Hepatic stellate cell (primary cell): ENCODE data around the gene MDP1.

Experiments used
- DNase-seq: peaks from one replicate; pipeline ENCODE4 v3.0.0; 2011; ENCODE audit warnings: low spot score

Gene MDP1

DNA sequence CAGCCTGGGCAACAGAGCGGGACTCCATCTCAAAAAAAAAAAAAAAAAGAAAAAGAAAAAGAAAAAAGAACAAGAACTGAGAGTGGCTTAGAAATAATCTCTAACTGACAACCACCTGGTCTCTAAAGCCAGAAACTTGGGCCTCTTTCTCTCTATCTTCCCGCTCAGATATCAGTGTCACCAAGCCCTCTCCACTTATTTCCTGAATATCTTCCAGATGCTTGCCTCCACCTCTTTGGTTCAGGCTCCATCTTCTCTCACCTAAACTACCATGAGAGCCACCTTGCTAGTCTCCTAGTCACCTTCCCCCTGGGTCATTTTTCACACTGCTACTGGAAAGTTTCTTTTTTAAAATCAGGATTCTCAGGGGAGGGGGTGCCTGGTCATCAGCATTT, 18.8 kb downstream of the MDP1 start:
- DNase-seq, result no peak

DNA sequence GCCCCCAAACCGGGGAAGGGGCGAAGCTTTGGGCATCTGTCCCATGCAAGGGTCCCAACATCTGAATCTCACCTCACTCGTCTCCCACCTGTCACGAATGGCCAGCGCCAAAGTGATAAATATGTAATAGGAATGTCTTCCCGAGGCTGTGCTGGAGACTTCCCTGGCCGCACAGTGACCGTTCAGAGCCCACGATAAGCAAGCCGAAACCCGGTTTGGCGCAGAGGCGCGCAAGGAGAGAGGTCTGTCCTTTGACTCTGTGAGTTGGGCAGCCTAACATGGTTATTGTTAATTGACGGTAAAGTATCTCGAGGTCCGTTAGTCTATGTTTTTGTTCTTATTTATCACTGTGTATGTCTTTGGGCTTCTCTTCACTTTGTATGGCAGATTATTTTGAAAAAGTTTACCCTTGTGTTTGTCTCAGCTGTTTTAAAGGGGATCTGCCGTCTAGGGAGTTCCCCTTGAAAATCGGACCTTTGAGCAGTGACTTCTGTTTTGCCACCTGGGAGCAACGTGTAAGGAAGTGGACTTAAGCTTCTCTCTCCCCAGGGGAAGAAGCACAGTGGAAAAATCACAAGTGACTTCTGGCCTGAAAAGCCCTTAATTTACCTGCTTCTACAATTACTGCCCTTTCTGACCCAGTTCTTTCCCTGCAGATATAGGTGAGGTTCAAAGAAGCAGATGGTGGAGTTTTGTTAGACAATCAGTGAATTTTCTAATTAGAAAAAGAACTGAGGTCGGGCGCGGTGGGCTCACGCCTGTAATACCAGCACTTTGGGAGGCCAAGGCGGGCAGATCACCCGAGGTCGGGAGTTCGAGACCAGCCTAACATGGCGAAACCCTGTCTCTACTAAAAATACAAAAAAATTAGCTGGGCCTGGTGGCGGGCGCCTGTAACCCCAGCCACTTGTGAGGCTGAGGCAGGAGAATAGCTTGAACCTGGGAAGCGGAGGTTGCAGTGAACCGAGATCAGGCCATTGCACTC, 19.5 kb downstream of the MDP1 start:
- DNase-seq, result peak; percentile 53

DNA sequence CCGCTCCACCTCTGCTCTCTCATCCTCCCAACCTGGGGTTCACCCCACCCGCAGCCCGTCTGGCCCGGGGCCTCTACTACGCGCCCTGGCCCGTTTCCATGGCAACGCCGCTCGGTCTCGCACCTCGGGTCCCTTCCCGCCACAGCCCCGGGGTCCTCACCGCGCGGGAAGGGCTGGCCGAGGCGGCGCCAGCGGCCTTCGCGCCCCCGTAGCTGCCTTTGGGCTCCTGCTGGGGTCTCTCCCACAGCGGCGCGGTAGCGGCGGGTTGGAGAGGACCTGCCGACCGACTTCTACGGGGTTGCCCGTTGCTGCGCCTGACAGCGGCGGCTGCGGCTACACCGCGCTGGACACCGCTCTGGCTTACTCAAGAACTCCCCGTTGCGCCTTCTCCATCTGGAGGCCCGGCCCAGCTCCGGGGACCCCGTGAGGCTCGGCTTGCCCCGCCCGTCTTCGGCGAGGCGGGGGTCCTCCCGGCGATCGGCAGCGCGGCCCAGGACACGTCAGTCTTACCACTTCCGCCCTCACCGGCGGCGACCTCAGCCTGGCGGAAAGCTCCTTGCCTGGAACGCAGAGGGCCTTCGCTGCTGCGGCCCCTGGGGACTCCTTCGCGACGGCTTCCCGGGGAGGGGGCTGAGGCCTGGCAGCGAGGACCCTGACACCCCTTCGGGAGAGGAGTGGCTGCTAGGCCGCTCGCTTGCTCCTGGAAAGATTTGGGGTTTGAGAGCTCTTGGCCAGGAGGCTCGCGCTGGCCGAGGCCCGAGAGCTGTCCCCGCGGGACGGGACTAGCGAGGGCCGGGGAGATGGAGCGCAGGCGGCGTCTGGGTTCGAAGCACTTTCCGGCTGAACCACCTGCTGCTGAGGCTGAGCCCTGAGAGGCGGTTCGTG, 20.4 kb downstream of the MDP1 start, which contains the start of gene TM9SF1:
Gene TM9SF1, minus strand, starts transcription at position 256 of the 885 bp plus-strand sequence. CDS start 422 bp downstream, outside the sequence.
- DNase-seq, result peak; percentile 95

DNA sequence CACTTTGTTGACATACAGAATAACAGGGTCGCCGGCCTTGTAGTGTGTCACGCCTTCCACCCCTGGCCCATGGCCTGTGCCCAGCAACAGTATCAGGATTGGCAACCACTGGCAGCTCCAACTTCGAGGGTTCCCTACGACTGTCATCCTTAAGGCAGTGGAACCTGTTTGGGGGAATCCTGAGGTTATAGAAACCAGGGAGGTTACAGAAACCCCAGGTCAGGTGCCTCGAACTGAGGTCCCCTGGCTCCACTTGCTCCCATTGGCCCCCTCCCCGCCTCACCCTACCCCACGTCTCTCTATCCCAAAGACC, 21.0 kb downstream of the MDP1 start:
- DNase-seq, result no peak

DNA sequence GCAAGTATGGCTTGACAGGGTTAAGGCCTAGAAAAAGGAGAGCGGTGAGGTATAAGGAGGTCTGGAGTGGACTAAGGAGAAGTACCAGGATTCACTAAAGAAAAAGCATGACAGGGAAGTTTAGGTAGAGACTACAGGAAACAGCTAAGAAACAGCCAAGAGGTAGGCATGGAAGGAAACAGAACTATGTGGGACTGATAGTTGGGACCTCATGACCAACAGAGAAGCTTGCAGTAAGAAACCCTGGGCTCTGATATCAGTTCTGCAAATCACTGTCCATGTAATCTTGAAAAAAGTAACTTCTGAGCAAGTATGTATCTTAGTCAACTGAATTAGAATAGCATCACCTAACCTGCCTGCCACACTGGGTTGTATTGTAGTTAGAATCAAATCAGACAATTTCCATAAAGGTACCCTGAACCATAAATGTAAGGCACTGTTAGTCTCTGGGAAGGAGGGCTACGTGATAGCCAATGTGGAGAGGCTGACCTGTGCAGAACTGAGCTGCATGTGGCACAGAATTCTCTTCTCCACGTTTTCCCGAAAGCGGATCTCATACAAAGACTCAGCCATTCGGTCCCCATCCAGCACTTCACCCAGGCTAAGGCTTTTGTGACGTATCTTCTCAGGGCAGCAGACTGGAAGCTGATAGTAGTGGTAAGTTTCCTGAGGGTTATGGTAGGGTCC, 21.5 kb downstream of the MDP1 start:
- DNase-seq, result no peak

DNA sequence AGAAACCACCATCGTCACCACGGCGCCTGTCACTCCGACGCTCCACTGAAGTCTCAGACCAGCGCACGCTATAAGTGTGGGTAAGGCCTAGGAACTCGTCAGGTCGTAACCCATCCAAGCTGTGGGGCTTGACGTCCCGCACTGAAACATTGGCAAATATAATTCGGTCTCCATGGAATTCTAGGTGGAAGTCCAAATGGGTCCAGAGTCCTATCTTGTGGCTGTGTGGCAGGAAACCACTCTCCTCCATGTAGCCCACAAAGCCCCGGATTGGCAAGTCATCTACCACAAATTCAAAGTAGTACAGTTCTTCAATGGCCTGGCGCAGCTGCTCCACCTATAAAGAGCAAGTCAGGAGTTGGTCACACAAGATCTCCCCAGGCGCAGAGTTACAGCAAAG, 22.9 kb downstream of the MDP1 start:
- no peak for DNase-seq

DNA sequence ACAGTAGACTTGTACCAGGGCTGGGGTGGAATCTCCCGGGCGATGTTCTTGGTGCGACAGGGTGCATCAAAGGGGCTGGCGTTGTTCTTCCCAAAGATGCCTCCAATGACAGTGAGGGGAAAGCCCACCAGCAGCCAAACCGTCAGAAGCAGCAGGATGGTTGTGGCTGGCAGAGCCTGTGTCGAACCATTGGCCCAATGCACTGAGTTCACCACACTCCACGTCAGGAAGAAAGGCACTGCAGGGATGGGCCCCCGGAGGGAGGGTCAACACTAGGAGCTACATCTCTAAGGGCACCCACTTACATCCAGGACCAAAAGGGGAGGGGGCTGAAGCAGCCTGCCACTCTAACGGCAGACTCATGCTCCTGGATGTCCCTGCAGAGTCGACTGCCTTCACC, 25.4 kb downstream of the MDP1 start:
- no peak for DNase-seq

DNA sequence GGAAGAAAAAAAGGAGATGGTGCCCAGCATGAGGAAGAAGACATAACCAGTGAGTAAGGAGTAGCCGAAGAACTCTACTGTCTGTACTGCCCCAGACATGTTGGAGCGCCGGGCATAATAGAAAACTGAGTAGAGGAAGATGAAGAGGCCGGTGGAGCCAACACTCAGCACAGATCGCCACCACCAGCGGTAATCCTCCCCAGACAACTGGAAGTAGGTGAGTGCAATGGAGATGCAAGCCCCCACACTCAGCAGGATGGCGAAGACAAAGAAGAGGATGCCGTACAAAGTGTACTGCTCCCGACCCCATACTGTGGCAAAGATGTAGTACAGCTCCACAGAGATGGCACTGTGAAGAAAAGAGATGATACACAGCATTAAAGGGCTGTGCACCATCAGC, 26.4 kb downstream of the MDP1 start:
- DNase-seq, result no peak

DNA sequence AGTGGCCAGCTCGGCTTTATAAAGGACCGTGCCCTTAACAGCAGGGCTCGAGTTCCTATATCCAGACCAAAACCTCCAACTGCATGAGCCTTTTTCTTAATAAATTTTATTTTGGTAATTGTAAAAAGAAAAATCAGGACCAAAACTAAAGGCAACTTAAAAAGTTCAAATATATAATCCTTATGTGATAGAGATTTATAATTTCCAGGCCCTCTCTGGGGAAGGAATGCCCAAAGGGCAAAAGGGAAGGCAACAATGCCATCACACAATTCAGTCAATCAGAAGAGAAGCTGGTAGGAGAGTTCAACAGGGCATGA, 26.8 kb downstream of the MDP1 start:
- no peak for DNase-seq

DNA sequence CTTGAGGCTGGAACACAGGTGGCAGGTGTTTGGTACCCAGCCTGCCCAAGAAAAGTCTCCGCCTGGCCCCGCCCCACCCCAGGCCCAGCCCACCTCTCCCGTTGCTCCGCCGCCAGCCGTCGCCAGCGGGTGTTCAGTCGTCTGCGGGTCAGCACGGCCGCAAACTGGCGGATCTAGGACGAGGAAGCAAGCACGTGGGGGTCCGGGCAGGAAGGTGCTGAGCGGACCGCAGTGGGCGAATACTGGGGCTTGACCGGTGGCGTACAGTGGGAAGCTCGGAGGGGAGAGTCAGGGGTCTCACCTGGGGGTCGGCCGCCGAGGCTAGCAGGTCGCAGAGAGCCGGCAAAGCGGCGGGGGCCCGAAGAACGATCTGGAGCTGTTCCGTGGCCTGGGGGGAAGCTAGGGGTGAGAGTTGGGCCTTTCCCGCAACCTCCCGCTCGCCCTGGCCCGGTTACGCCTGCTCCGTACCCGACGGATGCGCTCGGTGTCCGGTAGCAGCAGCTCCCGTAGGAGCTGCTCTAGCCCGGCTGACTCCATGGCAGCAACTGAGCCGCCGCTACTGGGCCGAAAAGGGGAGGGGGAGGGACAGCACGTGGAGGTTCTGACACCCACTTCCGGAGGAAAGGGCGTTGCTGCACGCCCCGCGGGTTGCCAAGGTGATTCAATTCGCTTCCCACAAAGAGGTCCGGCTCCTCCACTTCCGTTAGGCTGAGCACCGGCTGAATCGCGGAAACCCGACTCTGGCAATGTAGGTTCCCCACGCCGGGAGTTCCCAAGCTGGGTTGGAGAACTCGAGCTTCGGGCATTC, 27.4 kb downstream of the MDP1 start, which contains the start of gene IPO4:
Gene IPO4, minus strand, starts transcription at position 566 of the 808 bp plus-strand sequence. Its CDS starts 29 bp downstream, at position 537.
- DNase-seq, result peak; percentile 99

DNA sequence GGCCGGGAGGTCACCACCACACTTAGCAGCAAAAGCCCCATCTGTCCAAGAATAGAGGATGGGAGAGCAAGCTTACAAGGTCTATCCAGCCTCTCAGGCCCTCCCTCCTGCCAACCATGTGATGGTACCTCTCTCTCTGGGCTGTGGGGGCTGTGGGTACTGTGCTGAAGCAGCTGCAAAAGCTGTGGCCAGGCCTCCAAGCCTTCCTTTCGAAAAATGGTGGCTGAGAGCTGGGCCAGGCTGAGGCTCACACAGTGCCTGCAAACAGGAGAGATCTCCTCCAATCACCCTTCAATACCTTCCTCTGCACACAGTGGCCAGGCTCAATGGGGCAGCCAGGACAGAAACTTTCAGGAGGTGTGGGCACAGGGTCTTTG, 28.3 kb downstream of the MDP1 start:
- DNase-seq, result no peak

DNA sequence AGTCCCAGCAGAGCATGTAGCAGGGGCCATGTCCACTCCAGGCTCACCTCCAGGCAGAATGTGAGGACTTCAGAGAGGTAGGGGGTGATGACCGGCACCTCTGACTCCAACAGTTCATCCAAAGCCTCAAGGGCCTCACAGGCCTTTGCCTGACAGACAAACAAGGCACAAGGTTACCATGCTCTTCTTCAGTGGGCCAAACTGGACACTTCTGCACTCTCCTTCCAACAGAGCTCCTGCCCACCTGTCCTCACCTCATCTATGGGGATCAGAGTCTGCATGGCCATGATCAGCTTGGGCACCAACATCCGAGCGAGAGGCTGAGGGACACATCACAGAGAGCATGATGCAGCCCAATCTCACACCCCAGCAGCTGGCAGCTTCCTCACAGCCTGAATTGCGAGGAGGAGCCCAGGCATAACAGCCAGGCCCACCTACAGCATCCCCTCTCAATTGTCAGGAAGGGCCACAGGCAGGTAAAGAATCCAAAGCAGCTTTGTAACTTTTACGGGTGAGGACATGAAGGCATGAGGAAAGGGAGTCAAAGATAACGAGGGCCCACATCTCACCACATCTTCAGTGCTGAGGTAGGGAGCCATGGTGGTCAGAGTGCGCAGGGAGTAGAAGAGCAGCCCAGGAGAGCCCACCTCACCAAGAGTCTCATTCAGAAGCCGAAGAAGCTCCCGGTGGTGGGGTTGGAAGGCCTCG, 28.9 kb downstream of the MDP1 start:
- no peak for DNase-seq

DNA sequence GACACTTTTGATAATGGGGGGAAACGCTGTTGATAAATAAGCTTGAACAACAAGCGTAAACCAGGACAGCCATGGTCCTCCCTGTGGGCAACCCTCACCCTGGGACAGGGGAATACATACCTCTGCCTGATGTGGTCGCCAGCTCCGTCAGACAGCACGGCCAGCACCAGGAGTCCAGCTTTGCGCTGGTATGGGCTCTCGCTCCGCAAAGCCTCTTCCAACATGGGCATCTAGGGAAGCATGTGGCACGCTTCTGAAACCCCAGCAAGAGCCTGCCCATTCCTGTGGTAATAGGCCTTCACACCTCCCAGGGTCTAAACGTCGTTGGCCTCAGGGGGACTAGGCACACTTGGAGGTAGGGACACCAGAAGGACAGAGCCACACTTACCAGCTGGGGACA, 30.1 kb downstream of the MDP1 start:
- DNase-seq, result no peak

DNA sequence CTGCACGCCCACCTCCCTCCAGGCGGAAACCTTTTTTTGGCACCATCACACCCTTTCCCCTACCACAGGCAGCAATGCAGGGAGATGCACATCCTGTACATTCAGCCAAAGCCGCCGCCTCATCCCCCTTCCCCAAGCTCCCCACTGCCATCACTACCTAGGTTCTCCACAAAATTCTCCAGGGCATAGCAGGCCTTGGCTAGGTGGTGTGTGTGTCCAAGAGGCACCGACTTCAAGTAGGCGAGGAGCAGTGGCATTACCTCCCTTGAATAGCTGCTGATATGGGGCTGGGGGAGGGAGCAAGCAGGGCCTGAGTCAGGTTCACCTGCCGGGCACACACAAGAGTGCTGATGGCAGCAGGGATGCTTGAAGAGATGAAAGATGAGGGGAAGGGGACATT, 30.8 kb downstream of the MDP1 start:
- DNase-seq, result no peak

DNA sequence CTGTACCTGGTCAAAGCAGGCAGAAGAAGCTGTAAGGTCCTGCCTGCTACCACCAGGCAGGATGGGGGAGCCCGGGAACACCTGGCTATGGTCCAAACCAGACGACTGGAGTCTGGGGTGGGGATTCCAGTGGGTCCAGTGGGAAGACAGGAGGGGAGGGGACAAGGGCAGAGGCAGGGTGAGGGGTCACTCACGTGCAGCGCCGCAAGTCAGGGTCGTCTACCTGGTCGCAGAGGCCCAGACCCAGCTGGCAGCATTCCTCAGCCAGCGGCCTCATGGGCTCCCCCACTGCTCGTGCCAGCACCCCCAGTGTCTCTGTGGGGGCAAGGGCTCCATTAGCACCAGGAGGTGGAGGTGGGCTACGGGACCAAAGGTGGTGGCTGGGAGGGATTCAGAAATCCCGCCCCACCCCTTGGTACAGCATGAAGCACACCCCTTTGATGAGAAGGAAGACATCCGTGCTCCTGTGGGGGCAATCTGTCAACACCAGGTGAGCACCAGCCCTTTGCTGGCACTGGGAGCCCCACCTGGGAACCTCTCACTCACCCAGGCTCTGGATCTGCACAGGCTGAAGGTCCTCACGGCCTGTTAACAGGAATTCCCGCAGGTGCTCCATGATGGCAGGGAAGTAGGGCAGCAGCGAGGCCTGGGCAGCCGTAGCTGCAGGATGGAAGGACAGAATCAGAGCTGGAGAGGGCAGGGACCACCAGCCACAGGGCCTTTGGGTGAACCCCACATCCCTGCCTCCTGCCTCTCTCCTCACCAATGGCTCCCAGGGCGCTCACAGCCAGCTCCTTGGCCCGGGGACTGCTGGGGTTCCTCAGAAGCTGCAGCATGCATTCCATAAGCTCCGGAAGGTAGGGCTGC, 31.5 kb downstream of the MDP1 start:
- DNase-seq, result no peak

DNA sequence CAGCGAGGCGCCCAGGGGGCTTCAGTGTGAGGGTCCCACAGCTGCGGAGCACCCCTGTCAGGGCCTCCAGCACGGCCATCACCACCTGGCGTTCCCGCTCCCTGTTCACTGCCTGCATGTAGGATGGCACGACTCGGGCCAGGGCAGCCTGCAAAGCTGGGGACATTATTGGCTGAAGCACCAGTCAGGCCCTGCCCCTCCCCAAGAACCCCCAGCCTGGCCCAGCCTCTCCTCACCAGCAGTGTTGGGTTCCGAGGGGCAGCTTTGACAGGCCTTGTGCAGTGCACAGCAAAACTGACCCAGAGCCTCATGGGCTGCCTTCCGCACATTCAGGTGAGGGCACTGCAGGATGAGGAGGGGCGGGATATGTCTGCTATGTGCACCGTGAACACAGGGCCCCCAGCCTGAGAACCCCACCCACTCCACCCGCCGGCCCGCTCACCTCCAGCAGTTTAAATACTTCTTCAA, 32.8 kb downstream of the MDP1 start:
- no peak for DNase-seq

DNA sequence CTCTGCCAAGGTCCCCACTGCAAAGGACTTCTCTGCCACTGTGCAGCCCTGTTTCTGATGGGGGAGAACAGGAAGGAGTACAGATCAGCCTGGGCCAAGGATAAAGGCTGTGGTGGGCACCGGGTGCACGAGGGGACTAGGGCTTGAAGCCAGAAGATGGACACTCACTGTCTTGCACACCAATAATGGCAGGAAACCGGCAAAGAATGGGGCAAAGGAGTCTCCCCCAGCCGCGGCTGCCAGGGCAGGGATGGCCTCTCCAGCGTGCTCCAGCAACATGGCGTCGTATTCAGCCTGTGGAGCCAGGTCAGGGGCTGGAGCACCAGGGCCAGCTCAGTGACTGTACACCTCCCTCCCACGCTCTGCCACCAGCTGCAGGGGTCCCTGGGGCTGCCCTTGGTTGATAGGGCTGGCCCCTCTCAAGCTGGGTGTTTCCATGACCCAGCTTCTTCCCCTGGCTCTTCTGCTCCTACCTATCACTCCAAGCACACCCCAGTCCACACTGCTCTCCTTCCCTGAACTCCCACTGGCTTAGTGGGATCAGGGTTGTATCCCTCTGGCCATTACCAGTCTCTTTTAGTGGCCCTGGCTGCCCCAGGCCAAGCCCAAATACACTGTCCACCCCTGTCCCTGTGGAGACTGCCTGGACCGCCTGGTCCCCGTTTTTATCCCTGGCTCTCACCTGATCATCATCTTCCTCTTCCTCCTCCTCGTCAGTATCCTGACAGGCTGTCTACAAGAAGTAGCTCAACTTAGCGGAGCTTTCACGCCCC, 33.6 kb downstream of the MDP1 start:
- no peak for DNase-seq

DNA sequence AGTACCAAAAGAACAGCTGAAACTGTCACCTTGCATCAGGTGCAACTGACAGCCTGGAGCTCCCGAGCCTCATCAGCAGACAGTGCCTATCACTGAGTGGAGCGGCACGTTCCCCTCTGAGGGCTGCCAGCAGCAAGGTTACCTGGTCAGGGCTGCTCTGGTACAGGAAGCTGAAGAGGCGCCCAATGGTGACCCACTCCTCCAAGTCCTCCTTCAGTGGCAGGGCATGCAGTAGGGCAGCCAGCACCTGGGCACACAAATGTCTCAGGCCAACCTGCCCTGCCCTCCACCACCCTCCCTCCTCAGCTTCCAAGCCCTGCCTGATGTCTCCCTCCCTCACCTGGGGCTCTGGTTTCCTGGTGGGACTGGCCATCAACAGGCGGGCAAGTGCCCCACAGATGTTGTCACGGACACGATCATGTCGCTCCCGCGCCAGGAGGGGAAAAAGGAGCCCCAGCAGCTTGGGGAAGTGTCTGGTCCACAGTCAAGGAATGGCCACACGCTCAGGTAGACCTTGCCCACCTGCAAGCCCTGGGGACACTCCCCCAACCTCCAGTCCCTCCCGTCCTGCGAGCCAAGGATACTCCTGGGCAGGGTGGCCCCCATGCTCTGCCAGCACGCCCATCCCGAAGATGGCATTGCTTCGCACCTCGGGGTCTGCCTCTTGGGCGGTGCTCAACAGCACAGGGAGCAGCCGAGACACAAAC, 34.3 kb downstream of the MDP1 start:
- DNase-seq, result no peak
